ENCODE measurements around the gene HNRNPL.
A peak's percentile ranks its signal among the peaks of the same experiment; 100 is the strongest.
"Not testable (repeated sequence)": the region's sequence is repeated elsewhere in the genome, so short reads cannot be mapped to it uniquely, and the experiment has no call there.

Gene HNRNPL

GRCh38 chr19:38849860-38850435 lies at the start of gene HNRNPL:
Gene HNRNPL (minus strand): TSS chr19:38849986. CDS start chr19:38849966, 20 bp downstream.
- peak; percentile 99 for DNase-seq (ENCODE audit: low read depth in 2 of 3, low spot score in 1 of 3)

DNA sequence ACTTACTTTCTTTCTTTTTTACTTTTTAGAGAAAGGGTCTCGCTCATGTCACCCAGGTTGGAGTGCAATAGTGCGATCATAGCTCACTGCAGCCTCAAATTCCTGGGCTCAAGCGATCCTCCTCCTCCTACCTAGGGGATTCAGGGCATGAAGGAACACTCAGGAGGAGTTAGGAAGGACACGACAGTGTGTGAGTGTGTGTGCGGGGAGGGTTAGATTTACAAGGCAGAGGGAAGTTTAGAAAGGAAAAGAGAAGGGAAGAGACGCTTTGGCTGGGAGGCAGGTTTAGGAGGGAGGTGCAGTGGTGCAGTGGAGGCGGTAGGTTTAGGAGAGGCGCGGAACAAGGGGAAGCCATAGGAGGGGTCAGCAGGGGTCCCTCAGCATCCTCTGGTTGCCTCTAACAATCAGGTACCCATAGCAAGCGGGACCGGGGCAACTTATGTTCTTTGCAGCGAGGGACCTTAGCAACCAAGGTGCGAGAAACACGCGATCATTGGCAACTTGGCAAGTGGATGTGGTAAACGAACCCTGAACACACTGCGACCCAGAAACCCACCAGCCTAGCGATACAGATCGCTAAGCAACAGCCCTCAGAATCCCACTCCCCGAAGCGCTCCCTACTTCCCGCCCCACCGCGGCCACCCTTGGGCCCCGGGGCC lies 49.1 kb upstream of the HNRNPL start:
- DNase-seq (ENCODE audit: low read depth in 2 of 3, low spot score in 1 of 3), result peak in 1 of 3 donors; percentile 8

DNA sequence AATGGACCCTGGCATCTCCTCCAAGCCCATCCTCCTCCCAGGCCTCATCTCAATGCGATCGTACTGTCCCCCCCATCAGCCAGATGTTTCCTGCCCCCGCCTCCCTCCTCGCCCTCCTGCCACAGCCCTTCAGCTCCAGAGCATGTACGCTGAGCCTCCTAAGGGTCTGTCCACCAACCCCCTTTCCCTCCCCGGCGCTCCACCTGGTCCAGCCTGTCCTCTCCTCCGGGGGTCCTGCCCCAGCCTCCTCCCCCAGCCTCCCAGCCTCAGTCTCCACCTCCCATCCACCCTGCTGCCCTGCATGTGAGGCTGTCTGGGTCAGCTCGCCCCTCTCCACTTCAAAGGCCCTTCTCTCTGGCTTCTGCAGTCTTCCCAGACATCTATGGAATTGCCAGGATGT lies 45.2 kb upstream of the HNRNPL start:
- DNase-seq (ENCODE audit: low read depth in 2 of 3, low spot score in 1 of 3), result no peak

DNA sequence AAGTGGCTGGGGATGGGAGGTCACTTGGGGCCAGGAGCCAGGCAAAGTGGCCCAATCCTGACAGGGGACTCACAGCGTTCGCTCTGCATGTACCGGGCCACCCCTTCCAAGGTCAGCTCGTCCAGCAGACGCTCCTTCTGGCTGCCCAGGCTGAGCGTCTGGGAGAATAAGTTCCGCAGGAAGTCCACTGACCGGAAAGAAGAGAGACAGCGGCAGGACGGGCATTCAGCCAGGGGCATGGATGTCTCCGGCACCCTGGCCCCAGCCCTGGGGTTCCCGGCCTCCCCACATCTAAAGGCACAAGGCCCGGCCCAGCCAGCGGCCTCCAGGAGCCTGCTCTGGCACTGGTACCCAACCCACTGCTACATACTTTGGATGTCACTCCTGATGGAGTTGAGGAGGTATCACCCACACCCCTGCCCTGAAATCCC lies 43.6 kb upstream of the HNRNPL start:
- DNase-seq (ENCODE audit: low read depth in 2 of 3, low spot score in 1 of 3), result no peak

GRCh38 chr19:38892841-38893240 lies 43.1 kb upstream of the HNRNPL start:
- no peak for DNase-seq (ENCODE audit: low read depth in 2 of 3, low spot score in 1 of 3)

- DNase-seq (ENCODE audit: low read depth in 2 of 3, low spot score in 1 of 3), result no peak
These were observed 42.0 kb upstream of the HNRNPL start for GRCh38 chr19:38891771-38892170.

DNA sequence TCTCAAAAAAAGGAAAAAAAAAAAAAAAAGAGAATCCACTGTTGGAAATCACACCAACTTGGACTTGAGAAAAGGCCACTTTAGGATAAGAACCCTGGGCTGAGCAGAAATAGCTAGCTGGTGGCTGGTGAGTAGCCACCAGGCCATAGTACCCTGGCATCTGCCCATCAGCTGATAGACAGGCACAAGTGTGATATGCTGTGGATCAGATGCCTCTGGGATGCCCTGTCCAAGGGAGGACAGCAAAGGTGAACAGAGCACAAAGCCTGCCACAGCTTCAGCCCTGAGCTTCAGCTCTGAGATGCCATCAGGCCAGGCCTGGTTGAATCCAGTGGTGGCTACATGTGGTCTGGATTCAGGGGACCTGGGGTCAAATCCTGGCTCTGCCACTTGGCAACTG lies 40.9 kb upstream of the HNRNPL start:
- no peak for DNase-seq (ENCODE audit: low read depth in 2 of 3, low spot score in 1 of 3)

GRCh38 chr19:38889803-38890202 lies 40.0 kb upstream of the HNRNPL start:
- no peak for DNase-seq (ENCODE audit: low read depth in 2 of 3, low spot score in 1 of 3)

GRCh38 chr19:38888876-38889275 lies 39.1 kb upstream of the HNRNPL start:
- no peak for DNase-seq (ENCODE audit: low read depth in 2 of 3, low spot score in 1 of 3)

DNA sequence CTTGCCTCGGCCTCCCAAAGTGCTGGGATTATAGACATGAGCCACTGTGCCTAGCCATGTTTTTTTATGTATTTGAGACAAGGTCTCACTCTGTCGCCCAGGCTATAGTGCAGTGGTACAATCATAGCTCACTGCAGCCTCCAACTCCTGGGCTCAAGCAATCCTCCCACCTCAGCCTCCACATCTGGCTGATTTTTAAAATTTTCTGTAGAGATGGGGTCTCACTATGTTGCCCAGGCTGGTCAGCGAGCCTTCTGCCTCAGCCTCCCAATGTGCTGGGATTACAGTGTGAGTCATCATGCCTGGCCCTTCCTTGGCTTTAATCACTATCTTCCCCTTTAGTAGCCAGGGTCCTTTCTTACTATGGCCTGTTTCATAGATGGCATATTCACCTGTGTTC lies 34.9 kb upstream of the HNRNPL start:
- DNase-seq (ENCODE audit: low read depth in 2 of 3, low spot score in 1 of 3), result not testable (repeated sequence)

DNA sequence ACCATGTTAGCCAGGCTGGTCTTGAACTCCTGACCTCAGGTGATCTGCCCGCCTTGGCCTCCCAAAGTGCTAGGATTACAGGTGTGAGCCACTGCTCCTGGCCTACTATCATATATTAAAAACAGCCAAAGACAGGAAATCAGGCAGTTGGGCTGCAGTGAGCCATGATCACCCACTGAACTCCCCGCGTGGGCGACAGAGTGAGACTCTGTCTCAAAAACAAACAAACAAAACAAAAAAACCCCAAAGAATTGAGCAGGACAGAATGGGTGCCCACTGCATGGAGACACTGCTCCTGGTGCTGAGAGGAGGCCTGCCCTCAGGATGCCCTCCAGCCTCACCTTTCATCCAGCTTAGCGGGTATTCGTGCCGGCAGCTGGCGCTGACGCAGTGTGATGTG lies 33.5 kb upstream of the HNRNPL start:
- no peak for DNase-seq (ENCODE audit: low read depth in 2 of 3, low spot score in 1 of 3)

- DNase-seq (ENCODE audit: low read depth in 2 of 3, low spot score in 1 of 3), result no peak
These were observed 31.3 kb upstream of the HNRNPL start for GRCh38 chr19:38880882-38881609.

- no peak for DNase-seq (ENCODE audit: low read depth in 2 of 3, low spot score in 1 of 3)
These were observed 30.5 kb upstream of the HNRNPL start for GRCh38 chr19:38880076-38880881.

DNA sequence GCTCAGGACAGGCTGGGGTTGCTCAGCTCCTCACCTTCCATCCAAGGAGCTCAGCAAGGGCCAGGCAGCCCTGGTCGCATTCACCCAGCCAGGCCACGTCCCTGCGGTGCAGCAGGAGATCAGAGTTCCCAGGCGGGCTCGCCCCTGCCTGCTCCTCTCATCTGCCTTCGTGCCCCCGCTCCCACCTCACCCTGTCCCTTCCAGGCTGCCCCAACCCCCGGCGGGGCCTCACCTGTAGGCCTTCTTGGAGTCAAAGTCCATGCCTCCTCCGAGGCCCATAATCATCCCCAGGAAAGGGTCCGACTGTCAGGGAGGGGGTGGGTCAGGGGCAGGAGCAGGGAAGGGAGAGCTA lies 29.6 kb upstream of the HNRNPL start:
- no peak for DNase-seq (ENCODE audit: low read depth in 2 of 3, low spot score in 1 of 3)

- DNase-seq (ENCODE audit: low read depth in 2 of 3, low spot score in 1 of 3), result no peak
These were observed 29.0 kb upstream of the HNRNPL start for GRCh38 chr19:38878575-38879399.

- DNase-seq (ENCODE audit: low read depth in 2 of 3, low spot score in 1 of 3), result peak in 2 of 3 donors; percentile 52 to 57
These were observed 28.2 kb upstream of the HNRNPL start, which contains the start of gene RINL for GRCh38 chr19:38877781-38878574. Gene RINL (minus strand): TSS chr19:38878275. CDS start chr19:38876742, 1,533 bp downstream.

GRCh38 chr19:38875656-38876395 lies 26.0 kb upstream of the HNRNPL start:
- no peak for DNase-seq (ENCODE audit: low read depth in 2 of 3, low spot score in 1 of 3)

GRCh38 chr19:38873400-38873799 lies 23.6 kb upstream of the HNRNPL start:
- DNase-seq (ENCODE audit: low read depth in 2 of 3, low spot score in 1 of 3), result not testable (repeated sequence)

DNA sequence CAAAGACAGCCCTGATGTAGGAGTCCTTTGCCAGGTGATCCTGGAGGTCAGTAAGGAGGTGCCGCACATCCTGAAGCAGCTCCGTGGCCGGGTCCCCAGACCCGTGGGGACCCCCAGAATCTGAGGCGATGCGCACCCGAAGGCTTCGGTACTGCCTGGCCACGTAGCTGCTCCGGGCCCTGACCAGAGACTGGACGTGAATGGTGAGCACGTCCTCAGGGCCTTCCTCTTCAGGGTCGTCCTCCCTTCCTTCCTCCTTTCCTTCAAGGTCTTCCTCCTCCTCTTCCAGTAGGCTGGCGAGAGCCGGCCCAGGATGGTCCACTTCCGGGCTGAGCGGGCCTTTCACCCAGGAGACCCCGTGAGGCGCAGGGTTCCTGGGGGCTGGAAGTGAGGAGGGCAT lies 20.8 kb upstream of the HNRNPL start:
- no peak for DNase-seq (ENCODE audit: low read depth in 2 of 3, low spot score in 1 of 3)

Data from stimulated activated CD4-positive, alpha-beta T cell treated with anti-CD3 and anti-CD28 coated beads, Interleukin-12 subunit alpha, Interleukin-12 subunit beta, amount 100 ng/mL, for 48 hours (primary cell).